ENCODE results near the gene TBC1D10B. TPM values are rescaled to one million over a fixed set of nuclear protein-coding genes. Genes with fewer than 3 reads are reported as not detected.

TBC1D10B gene
- total RNA-seq, 1 donor from 2014 or later, result 43.3 TPM

DNA sequence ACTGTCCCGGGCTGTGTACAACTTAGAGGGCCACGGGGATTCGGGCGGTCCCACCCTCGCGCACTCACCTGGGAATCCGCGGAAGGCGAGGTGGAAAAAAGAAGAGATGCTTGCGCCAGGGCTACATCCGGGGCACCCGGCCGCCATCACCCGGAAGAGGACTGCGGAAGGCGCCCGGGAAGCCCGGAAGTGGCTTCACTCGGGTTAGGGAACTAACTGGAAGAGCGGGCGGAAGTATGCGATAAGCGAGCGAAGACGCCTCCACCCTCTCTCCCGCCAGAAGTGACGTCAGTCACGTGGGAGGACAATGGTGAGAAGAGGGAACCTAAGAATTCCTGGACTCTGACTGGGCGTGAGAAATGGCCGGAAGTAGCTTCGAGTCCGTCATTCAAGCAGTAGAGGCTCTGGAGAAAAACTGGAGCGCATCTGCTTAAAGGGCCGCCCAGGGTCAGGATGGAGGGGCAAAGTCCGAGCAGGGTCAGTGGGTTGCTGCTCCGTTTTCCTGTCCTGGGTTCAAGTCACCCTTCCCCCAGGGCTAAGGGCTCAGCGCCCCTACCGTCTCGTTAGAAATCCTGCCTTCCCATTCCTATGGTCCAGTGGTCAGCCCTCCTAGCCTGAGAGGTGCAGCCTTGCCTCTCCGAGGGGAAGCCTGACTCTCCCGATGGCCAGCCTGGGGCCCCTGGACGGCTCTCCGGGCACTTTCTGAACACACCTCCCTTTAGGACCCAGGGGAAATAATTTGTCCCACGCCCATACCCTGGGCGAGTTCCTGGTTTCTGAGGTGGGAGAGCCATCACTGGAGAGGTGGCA lies 14.9 kb downstream of the TBC1D10B start, which contains the start of gene CD2BP2:
TSS of gene CD2BP2 (minus strand) at position 165 of the 810 bp plus-strand sequence. CDS start 627 bp downstream, outside the sequence.
- peaks cover 50% of the 10 kb centered on the region for H3K4me1 Mint-ChIP-seq (ENCODE audit: low read depth)
- peak within 1 kb of the TSS; percentile 91 for H3K4me3 Mint-ChIP-seq (ENCODE audit: unreplicated experiment)
- no peaks in the 10 kb centered on the region for H3K9me3 Mint-ChIP-seq (ENCODE audit: low read depth)
- H3K27ac Mint-ChIP-seq (ENCODE audit: unreplicated experiment), result peak within 1 kb of the TSS; percentile 99
- peak; percentile 98 for DNase-seq (ENCODE audit: low spot score)
- no peaks in the 10 kb centered on the region for H3K27me3 Mint-ChIP-seq (ENCODE audit: low read depth)
- TF ChIP-seq, protein P1, sequence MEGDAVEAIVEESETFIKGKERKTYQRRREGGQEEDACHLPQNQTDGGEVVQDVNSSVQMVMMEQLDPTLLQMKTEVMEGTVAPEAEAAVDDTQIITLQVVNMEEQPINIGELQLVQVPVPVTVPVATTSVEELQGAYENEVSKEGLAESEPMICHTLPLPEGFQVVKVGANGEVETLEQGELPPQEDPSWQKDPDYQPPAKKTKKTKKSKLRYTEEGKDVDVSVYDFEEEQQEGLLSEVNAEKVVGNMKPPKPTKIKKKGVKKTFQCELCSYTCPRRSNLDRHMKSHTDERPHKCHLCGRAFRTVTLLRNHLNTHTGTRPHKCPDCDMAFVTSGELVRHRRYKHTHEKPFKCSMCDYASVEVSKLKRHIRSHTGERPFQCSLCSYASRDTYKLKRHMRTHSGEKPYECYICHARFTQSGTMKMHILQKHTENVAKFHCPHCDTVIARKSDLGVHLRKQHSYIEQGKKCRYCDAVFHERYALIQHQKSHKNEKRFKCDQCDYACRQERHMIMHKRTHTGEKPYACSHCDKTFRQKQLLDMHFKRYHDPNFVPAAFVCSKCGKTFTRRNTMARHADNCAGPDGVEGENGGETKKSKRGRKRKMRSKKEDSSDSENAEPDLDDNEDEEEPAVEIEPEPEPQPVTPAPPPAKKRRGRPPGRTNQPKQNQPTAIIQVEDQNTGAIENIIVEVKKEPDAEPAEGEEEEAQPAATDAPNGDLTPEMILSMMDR (IDR thresholded peaks at IDR 0.05), result peak; percentile 50
- peaks cover 22% of the 10 kb centered on the region for H3K36me3 Mint-ChIP-seq (ENCODE audit: low read depth)

DNA sequence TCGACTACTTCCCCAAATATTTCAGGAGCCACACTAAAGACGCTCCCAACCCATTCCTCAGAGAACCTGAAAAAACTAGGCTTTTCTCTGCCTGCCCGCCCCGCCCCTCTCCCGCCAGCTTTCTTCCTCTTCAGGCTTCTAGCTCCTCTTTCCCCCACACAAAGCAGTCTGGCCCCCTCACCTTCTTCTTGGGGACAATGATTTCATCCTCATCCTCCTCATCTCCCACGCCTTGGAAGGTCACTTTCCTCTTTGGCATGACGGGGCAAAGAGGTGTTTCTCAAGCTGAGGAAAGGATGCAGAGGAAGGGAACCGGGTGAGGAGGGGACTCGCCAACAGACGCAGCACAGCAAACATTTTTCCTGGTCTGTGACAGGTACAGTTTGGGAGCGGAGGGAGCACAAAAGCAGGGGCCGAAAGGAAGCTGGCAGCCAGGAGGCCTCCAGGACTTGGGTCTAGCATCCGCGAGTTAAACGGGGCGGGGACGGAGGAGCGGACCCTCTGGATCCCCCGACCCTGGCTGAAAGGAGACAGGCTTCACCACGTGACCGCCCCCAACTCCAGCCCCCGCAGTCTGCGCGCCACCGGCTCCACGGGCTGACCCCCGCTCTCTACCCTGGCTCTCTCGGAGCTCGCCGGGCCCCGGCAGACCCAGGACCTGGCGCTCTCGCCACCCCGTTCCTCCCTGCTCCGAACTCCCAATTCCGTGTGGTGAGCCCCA lies 15.7 kb downstream of the TBC1D10B start:
- Mint-ChIP-seq H3K4me3 (ENCODE audit: unreplicated experiment) (peak overlapping the region; percentile 91), H3K4me1 (ENCODE audit: low read depth) (peaks cover 50% of the 10 kb centered on the region), H3K36me3 (ENCODE audit: low read depth) (peaks cover 23% of the 10 kb centered on the region), H3K27ac (ENCODE audit: unreplicated experiment) (peak overlapping the region; percentile 99), H3K9me3 (ENCODE audit: low read depth) (no peaks in the 10 kb centered on the region), H3K27me3 (ENCODE audit: low read depth) (no peaks in the 10 kb centered on the region)
- TF ChIP-seq, protein P1 (IDR thresholded peaks at IDR 0.05), result no peak
- peak; percentile 29 for DNase-seq (ENCODE audit: low spot score)

DNA sequence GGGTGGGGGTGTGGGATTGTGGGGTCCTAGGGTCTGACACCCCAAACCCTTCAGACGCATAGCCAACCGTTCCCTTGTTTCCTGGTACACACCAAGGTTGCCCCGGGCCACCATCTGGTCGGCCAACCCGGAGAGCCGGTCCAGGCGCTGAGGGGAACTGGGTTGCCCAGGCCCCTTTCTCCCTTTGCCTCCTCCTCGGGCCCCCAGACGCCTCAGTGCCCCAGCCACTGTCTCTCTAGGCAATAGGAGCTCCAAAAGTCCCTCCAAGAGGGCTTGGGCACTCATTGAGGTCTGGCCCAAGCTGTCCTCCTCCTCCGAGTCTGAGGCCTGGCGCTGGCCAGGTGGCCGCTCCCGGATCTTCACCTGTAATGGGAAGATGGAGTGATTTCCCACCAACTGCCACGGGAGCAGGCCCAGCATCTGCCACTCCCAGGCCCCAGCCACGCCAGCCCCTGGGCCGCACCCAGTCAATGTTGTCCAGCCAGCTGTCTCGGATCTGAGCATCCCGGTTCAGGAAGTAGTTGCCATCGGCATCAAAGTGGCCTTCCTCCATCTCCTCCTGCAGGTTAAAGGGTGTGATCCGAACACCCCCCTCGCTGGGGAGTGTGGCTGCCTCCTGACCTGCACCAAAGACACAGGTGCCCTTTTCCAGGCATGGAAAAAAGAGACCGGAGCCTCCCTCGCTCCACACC lies 16.7 kb downstream of the TBC1D10B start:
- H3K27me3 Mint-ChIP-seq (ENCODE audit: low read depth), result no peaks in the 10 kb centered on the region
- peak overlapping the region; percentile 91 for H3K4me3 Mint-ChIP-seq (ENCODE audit: unreplicated experiment)
- no peaks in the 10 kb centered on the region for H3K9me3 Mint-ChIP-seq (ENCODE audit: low read depth)
- peak; percentile 80 for DNase-seq (ENCODE audit: low spot score)
- H3K27ac Mint-ChIP-seq (ENCODE audit: unreplicated experiment), result peak overlapping the region; percentile 99
- peaks cover 50% of the 10 kb centered on the region for H3K4me1 Mint-ChIP-seq (ENCODE audit: low read depth)
- peaks cover 21% of the 10 kb centered on the region for H3K36me3 Mint-ChIP-seq (ENCODE audit: low read depth)
- TF ChIP-seq, protein P1 (IDR thresholded peaks at IDR 0.05), result no peak

DNA sequence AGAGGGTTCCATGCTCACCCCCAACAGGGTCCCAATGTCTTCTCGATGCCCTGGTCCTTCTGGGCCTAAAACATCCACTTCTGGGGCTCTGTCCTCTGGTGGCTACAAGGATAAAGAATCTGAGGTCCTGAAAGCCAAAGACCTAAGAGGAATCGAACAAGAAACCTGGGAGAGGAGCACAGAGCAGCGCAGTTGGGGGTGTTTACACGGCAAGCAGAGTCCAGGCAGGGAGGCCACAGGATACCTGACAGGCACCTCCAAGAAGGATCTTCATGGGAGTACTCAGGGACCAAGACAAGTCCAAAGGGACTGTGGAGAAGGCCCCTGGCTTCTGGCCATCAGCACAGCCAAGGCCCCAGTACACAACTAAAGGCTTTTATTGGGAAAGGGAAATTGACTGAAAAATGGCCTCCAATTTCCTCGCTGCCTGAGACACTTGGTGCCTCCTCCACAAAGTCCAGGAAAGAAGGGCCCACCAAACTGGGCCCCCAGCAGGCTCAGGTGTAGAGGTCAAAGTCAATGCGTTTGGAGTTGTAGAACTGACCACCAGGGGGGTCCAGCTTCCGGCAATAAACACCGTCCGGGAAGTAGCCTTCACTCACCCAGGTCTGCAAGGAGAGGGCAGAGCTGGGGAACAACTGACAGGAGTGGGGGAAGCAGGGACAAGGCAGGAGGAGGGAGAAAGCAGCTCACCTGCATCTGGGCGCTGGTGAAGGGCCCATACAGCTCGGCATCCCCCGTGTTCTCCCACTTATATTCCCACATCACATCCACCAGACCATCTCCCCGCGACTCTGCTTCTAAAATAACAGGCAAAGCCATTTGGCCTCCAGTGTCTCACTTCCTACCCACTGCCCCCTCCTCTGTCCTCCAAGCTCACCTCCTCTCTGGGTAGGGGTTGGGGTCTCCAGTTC lies 17.5 kb downstream of the TBC1D10B start:
- no peak overlapping the region for H3K4me3 Mint-ChIP-seq (ENCODE audit: unreplicated experiment)
- peak overlapping the region; percentile 76 for H3K27ac Mint-ChIP-seq (ENCODE audit: unreplicated experiment)
- peaks cover 50% of the 10 kb centered on the region for H3K4me1 Mint-ChIP-seq (ENCODE audit: low read depth)
- no peaks in the 10 kb centered on the region for H3K27me3 Mint-ChIP-seq (ENCODE audit: low read depth)
- DNase-seq (ENCODE audit: low spot score), result peak; percentile 46
- H3K36me3 Mint-ChIP-seq (ENCODE audit: low read depth), result peaks cover 21% of the 10 kb centered on the region
- TF ChIP-seq, protein P1 (IDR thresholded peaks at IDR 0.05), result peak; percentile 49
- no peaks in the 10 kb centered on the region for H3K9me3 Mint-ChIP-seq (ENCODE audit: low read depth)
